SKM-1 treated with dmso at 0.1 percent for 144 hours (cell line): ENCODE measurements around the gene NPC1.
"Not testable (repeated sequence)": the region's sequence is repeated elsewhere in the genome, so short reads cannot be mapped to it uniquely, and the experiment has no call there.

Experiments used
- DNase-seq: peaks from one replicate; lab custom pipeline; 2025; ENCODE audit not compliant: unreplicated experiment; lab: John Stamatoyannopoulos, UW

The NPC1 gene

GRCh38 chr18:23586249-23587196 lies at the start of gene NPC1:
Gene NPC1, minus strand, starts transcription at chr18:23586506. Its CDS starts 163 bp downstream, at chr18:23586343.
- DNase-seq: peak; percentile 84

DNA sequence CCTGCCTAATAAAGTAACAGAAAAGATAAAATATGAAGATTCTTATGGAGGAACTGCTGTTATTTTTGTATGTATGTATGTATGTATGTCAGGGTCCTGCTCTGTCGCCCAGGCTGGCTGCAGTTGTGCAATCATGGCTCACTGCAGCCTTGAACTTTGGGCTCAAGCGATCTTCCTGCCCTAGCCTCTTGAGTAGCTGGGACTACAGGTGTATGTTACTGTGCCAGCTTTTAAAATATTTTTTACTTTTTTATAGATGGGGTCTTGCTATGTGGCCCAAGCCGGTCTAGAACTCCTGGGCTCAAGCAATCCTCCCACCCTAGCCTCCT lies 49.7 kb upstream of the NPC1 start:
- no peak for DNase-seq

DNA sequence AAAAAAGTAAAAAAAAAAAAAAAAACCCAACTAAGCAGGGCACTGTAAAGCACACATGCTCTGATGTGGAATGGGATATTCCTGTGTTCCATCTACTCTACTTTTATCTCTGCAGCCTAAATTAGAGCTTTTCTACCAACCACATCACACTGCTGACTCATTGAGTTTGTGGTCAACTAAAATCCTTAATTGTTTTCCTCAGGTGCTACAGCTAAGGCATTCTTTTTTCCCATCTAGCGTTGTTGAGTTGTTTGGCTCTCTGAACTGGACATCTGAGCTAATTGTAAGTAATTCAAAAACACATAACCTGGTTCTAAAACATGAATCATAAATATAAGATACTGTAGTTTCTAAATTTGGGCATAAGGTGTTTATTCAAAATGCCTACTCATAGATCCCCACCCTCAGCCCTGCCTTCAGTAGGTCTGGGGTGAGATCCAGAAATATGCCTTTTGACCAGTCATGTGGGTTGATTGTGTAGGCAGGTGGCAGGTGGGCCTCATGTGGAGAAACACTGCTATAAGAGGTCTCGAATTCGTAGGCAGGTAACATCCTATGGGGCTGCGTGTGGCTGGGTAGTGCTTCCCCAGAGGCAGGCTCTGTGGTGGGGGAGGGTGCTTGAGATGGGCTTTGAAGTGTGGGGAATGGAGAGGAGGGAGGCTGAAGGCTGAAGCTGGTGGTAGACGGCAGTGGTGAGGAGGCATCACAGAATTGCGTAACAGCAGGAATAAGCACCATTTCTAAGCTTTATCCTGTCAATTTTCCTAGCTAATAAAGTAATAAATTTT lies 49.2 kb upstream of the NPC1 start:
- no peak for DNase-seq

GRCh38 chr18:23634692-23635091 lies 48.4 kb upstream of the NPC1 start:
- DNase-seq: peak; percentile 55

- no peak for DNase-seq
These were observed 46.3 kb upstream of the NPC1 start for GRCh38 chr18:23632615-23633014.

DNA sequence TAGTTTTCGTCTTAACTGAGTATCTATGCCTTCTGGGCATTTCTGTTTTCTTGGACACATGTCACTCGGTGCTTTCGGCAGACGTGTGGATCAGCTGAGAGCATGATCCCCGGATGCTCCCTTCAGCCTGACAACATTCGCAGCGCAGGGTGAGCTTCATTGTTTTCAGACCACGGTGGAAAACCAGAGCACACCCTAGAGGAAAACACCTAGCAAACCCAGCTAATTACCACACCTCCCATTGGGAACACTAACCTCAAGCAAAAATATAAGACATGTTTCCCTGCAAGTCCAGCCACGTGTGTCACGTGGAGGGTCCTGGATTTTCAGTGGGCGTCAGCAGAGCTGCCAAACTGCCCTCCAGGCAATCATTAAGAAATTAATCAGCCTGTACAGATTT lies 45.4 kb upstream of the NPC1 start:
- DNase-seq: no peak

DNA sequence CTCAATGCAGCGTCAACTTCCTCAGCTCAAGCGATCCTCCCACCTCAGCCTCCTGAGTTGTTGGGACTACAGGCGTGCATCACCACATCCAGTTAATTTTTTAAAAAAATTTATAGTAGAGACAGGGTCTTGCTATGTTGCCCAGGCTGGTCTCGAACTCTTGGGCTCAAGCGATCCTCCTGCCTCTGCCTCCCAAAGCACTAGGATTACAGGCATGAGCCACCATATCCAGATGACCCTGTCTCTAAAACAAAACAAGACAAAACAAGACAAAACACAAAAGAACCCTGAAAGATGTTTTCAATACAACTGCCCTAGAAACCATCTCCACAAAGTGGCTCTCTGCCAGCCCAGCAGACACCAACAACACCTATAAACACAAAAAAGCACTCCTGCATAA lies 45.0 kb upstream of the NPC1 start:
- no peak for DNase-seq

DNA sequence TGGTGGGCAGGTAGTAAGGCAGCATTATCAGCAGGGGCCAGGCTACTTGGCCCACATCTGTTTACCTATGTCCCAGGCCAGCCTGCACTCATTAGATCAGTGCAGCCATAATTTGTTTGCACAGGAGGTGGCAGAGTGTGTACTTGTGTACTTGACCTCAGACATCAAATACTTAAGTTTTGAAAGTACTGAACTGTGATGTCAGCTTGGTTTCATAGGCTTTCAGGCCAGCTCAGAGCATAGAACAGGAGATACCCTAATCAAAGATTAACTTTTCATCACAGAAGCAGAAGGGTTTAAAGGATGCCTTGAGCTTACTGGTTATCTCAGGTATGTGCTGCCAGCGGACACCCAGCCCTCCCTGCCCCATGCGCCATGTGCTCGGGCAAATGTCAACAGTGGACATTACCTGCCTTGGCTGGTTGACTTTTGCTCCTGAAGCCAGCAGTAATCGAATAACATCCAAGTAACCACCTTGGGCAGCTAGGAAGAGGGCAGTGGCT lies 43.2 kb upstream of the NPC1 start:
- DNase-seq: no peak

DNA sequence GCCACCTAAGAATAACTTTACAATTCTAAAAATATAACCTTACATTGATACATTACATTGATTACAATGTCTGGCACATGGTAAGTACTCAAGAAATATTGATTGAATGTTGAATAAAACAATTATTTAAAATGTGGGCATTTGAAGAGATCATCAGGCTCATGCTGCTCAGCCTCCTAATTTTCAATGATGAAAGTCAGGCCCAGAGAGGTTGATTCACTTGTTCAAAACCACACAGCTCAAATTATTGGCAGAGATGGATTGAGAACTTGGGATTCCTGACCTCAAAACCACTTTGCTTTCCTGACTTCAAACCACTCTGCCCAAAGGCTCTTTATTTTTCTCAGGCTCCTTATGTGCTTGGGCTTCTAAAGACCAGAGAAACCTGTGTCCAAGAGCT lies 41.7 kb upstream of the NPC1 start:
- no peak for DNase-seq

DNA sequence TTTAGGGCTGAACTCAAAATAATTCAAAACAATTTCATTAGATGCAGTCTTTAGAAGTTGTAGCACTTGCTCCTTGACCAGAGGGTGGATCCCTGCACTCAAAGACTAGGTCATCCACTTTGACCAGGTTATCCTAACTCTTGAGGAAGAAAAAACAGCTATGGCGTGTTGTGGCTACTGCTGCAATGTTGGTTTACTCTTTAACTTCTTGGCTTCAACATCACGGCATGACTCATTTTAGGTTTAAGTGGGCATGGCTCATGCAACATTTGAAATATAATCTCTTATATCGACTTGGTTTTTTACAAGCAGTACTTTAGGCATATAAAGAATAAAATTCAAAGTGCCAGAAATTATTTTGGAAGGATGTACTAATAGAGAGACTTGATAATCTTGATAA lies 41.0 kb upstream of the NPC1 start:
- DNase-seq: no peak

GRCh38 chr18:23626451-23627279 lies 40.4 kb upstream of the NPC1 start:
- DNase-seq: no peak

DNA sequence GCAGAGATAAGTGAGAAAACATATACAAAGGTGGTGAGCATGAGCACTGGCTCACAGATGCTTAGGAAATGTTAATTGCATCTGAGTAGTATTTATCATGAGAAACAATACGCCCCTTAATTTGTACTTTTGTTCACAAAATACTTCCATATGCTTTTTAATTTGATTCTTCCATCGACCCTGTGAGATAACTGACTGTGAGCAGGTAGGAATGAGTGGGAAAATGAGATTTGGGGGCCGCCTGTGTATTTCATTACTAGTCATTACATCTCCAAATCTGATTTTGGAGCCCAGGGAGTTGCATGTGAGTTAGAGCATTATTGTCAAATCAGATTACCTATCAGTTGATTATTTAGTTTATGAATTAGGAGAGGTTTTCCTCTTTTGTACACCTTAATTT lies 36.7 kb upstream of the NPC1 start:
- DNase-seq: no peak

- no peak for DNase-seq
These were observed 33.1 kb upstream of the NPC1 start for GRCh38 chr18:23619388-23619881.

GRCh38 chr18:23618862-23619387 lies 32.6 kb upstream of the NPC1 start:
- DNase-seq: peak; percentile 86

GRCh38 chr18:23617412-23618014 lies 31.2 kb upstream of the NPC1 start:
- no peak for DNase-seq

GRCh38 chr18:23616258-23616657 lies 30.0 kb upstream of the NPC1 start:
- peak; percentile 14 for DNase-seq

DNA sequence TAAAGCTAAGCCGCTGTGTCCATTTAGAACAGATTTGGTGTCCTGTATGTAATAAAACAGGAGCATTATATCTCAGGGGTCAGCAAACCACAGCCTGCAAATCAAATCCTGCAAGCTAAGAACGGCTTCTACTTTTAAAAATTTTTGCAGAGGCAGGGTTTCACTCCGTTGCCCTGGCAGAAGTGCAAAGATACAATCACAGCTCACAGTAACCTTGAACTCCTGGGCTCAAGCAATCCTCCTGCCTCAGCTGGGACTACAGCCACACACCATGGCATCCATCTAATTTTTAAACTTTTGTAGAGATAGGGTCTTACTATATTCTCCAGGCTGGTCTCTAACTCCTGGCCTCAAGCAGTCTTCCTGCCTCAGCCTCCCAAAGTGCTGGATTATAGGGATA lies 28.6 kb upstream of the NPC1 start:
- DNase-seq: no peak

DNA sequence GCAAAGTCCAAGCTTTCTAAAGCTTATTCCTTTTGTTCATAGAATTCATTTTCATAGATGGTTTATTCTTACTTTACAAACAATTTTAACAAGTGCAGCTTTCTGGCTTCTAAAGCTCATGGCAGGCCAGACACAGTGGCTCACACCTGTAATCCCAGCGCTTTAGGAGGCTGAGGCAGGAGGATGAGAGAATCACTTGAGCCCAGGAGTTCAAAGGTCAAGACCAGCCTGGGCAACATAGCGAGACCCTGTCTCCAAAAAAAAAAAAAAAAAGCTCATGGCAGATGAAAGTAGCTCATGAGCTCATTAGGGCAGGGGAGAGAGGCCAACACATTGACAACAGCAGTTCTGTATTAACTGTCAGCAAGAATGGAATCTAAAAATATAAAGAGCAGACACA lies 28.1 kb upstream of the NPC1 start:
- DNase-seq: no peak

DNA sequence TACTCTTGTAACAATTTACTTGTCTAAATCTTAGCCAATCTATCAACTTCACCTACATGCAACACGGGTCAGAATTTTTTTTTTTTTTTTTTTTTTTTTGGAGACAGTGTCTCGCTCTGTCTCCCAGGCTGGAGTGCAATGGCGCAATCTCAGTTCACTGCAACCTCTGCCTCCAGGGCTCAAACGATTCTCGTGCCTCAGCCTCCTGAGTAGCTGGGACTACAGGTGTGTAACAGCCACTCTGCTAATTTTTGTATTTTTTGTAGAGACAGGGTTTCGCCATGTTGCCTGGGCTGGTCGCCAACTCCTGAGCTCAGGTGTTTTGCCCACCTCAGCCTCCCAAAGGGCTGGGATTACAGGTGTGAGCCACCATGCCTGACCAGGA lies 26.8 kb upstream of the NPC1 start:
- DNase-seq: not testable (repeated sequence)

- DNase-seq: no peak
These were observed 26.3 kb upstream of the NPC1 start for GRCh38 chr18:23612434-23613090.
